ENCODE measurements around the gene SRR. TPM values are rescaled to one million over a fixed set of nuclear protein-coding genes. Genes with fewer than 3 reads are reported as not detected.

The SRR gene
- total and polyA plus RNA-seq, 9 donors: 4.2 to 18.7 (median 10.5) TPM

- H3K9me3 ChIP-seq: no peaks in the 10 kb centered on the region
- H3K27me3 ChIP-seq: no peaks in the 10 kb centered on the region
- H3K4me3 ChIP-seq: no peak overlapping the region
- H3K27ac ChIP-seq: no peak overlapping the region
- no peak for DNase-seq
- no peaks in the 10 kb centered on the region for H3K4me1 ChIP-seq (ENCODE audit: insufficient read depth)
- H3K36me3 ChIP-seq: no peaks in the 10 kb centered on the region
- TF ChIP-seq EP300 (IDR thresholded peaks at IDR 0.05): no peak
- TF ChIP-seq POLR2A (IDR thresholded peaks at IDR 0.05): no peak
- no peak for TF ChIP-seq CTCF (IDR thresholded peaks at IDR 0.05)
- 58 to 73% (median 61%) methylated on average over 1 of the region's 1 CpG for WGBS, 3 donors
- intact Hi-C loops (cut with DNase I): loop anchor here in 1 of 4 donors (5.0 kb wide), 1 partner anchor 363 kb away; no protein-coding TSS in a partner anchor
Measured at GRCh38 chr17:2275722-2276121, 28.0 kb upstream of the SRR start.

DNA sequence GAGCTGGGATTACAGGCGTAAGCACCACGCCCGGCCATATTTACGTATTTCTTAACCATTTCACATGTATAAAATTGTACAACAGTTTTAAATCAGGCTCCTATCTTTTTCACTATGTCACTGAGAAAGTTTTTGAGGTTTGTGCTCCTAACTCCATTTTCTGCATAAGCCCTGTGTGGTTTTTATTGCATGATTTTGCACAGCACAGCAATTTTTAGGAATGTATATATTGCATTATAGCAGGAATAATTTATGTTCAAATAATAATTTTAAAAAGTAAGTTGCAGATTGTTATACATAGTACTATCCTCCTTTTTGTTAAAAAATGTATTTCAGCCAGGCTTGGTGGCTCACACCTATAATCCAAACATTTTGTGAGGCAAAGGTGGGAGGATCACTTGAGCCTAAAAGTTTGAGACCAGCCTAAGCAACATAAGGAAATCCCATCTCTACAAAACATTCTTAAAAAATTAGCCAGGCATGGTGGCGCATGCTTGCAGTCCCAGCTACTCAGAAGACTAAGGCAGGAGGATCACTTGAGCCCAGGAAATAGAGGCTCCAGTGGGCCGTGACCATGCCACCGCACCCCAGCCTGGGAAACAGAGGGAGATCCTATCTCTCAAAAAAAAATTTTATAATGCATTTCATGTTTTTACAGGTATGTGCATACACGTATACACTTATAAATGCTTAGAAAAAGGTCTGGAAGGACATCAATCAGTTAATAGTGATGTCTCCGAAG, 26.1 kb upstream of the SRR start:
- 94 to 96% (median 95%) methylated on average over 9 of the region's 9 CpGs for WGBS, 3 donors
- H3K36me3 ChIP-seq: no peaks in the 10 kb centered on the region
- intact Hi-C loops (cut with DNase I): loop anchor here in 1 of 4 donors (5.0 kb wide), 1 partner anchor 365 kb away; no protein-coding TSS in a partner anchor

DNA sequence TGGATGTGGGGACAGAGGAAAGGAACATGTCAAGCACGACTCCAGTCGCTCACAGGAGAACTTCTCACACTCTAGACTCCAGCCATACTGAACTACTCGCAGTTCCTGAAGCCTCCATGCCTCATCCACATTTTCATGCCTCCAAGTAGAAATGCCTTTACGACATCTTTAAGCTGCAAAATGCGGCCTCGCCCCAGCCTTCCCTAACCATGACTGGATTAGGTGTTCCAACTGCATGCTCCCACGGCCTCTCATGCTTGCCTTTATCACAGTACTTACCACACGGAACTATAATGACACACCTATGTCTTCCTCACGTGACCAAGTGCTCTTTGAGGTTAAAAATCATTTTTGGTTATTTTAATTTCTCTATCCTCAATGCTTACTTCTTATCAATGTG, 24.0 kb upstream of the SRR start:
- 92 to 94% (median 92%) methylated on average over 9 of the region's 9 CpGs for WGBS, 3 donors
- Histone ChIP-seq H3K4me1 (ENCODE audit: insufficient read depth) (no peaks in the 10 kb centered on the region), H3K36me3 (no peaks in the 10 kb centered on the region), H3K27ac (no peak overlapping the region), H3K27me3 (no peaks in the 10 kb centered on the region), H3K9me3 (no peaks in the 10 kb centered on the region), H3K4me3 (no peak overlapping the region)
- TF ChIP-seq POLR2A (IDR thresholded peaks at IDR 0.05): no peak
- no peak for TF ChIP-seq CTCF (IDR thresholded peaks at IDR 0.05)
- no peak for TF ChIP-seq EP300 (IDR thresholded peaks at IDR 0.05)
- intact Hi-C loops (cut with DNase I): loop anchor here in 3 of 4 donors (5.0 kb wide), 4 partner anchors 32 to 377 kb away; partner anchors contain the start of gene HIC1 (in 1 of the 3)
- DNase-seq: no peak

More for the DNA sequence above, 26.1 kb upstream of the SRR start:
- Histone ChIP-seq H3K4me1 (ENCODE audit: insufficient read depth) (no peaks in the 10 kb centered on the region), H3K9me3 (no peaks in the 10 kb centered on the region), H3K27ac (no peak overlapping the region), H3K4me3 (no peak overlapping the region), H3K27me3 (no peaks in the 10 kb centered on the region)
- TF ChIP-seq CTCF (IDR thresholded peaks at IDR 0.05) (no peak), EP300 (IDR thresholded peaks at IDR 0.05) (no peak)
- DNase-seq: no peak

DNA sequence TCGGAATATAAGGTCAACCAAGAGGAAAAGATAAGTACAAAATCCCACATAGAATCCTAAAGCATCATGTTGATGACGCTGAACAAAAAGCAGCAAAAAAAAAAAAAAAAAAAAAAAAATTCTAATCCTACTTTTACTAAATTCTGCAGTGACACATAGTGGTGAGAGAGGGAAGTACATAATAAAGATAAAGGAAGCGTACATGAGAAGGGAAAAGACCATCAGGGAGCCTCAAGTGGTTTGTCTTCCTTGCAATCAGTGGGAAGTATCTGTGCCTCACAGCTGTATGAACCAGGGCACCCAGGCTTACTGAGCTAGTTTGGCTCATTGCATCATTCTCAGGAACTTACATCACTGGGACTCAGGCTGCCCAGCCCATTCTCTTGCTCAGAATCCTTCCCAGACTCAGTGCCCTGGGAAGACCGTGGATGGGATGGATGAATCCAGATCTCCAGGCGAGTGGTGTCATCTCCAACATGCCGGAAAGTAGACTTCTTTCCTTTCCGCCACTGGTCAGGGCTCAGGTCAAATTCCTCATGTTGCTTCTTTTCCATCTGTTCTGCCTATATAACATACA, 21.4 kb upstream of the SRR start:
- Histone ChIP-seq H3K36me3 (no peaks in the 10 kb centered on the region), H3K4me1 (ENCODE audit: insufficient read depth) (no peaks in the 10 kb centered on the region), H3K9me3 (no peaks in the 10 kb centered on the region), H3K27me3 (no peaks in the 10 kb centered on the region), H3K27ac (no peak overlapping the region), H3K4me3 (no peak overlapping the region)
- no peak for DNase-seq
- intact Hi-C loops (cut with DNase I): loop anchor here in 3 of 4 donors (5.0 kb wide), 3 partner anchors 35 to 380 kb away; partner anchors contain the start of gene HIC1 (in 1 of the 3)
- TF ChIP-seq POLR2A (IDR thresholded peaks at IDR 0.05) (no peak), CTCF (IDR thresholded peaks at IDR 0.05) (peak; percentile 26 to 54 (median 51))
- WGBS, 3 donors: 43 to 51% (median 44%) methylated on average over 7 of the region's 7 CpGs

All from ovary (tissue), 9 donors.